CD8-positive, alpha-beta memory T cell (primary cell): ENCODE measurements around the gene EPB41L4B. TPM values are rescaled to one million over a fixed set of nuclear protein-coding genes. Genes with fewer than 3 reads are reported as not detected.
A peak's percentile ranks its signal among the peaks of the same experiment; 100 is the strongest.

Source experiments
- CTCF ChIA-PET: fragments of 350-600 bp; sonication (Branson Sonifier 250); formaldehyde crosslinking; loops from one replicate; lab custom pipeline; 2021; ENCODE audit warnings: antibody characterized with exemption; lab: Charles Lee
- POLR2A ChIA-PET: fragments of 350-600 bp; sonication (Branson Sonifier 250); formaldehyde crosslinking; loops from one replicate; lab custom pipeline; 2021; ENCODE audit warnings: antibody characterized with exemption; lab: Charles Lee
- DNase-seq, 5 donors: peaks; one replicate each; pipeline versions ENCODE4 v3.0.0 to v3.0.0-alpha.2; 2020 to 2022; ENCODE audit warnings: mixed read lengths in 1 of 5
- H3K27ac ChIP-seq: one replicate; pipeline ENCODE4 v1.7.0; 2013; ENCODE audit warnings: low read depth, mild to moderate bottlenecking, low read length, moderate library complexity
- H3K27me3 ChIP-seq: 2 replicates; pipeline ENCODE4 v1.7.0; 2013; ENCODE audit warnings: low read length, mild to moderate bottlenecking; ENCODE audit not compliant: insufficient read depth, poor library complexity, severe bottlenecking
- H3K36me3 ChIP-seq: 2 replicates; pipeline ENCODE4 v1.7.0; 2013; ENCODE audit warnings: mild to moderate bottlenecking, low read length, moderate library complexity; ENCODE audit not compliant: insufficient read depth
- H3K4me1 ChIP-seq: 2 replicates; pipeline ENCODE4 v1.7.0; 2013; ENCODE audit warnings: mild to moderate bottlenecking, low read length, moderate library complexity; ENCODE audit not compliant: insufficient read depth
- H3K4me3 ChIP-seq: 2 replicates; pipeline ENCODE4 v1.7.0; 2013; ENCODE audit warnings: mild to moderate bottlenecking, low read length
- H3K9me3 ChIP-seq: 2 replicates; pipeline ENCODE4 v1.7.0; 2013; ENCODE audit warnings: mild to moderate bottlenecking, low read length
- H3K27ac Mint-ChIP-seq, 8 donors: one replicate each; pipeline ENCODE4 v1.8.0; 2020 to 2021; ENCODE audit warnings: mixed read lengths in 8 of 8, mild to moderate bottlenecking in 6 of 8, inconsistent platforms in 3 of 8, moderate library complexity in 3 of 8
- H3K27me3 Mint-ChIP-seq, 2 donors: one replicate each; pipeline ENCODE4 v1.8.0; 2020 to 2021; ENCODE audit warnings: mixed read lengths in 2 of 2, mild to moderate bottlenecking in 1 of 2, moderate library complexity in 1 of 2
- H3K36me3 Mint-ChIP-seq, 3 donors: one replicate each; pipeline ENCODE4 v1.8.0; 2020 to 2021; ENCODE audit warnings: mixed read lengths in 3 of 3, inconsistent platforms in 1 of 3, mild to moderate bottlenecking in 1 of 3
- H3K4me1 Mint-ChIP-seq, 3 donors: one replicate each; pipeline ENCODE4 v1.8.0; 2020 to 2021; ENCODE audit warnings: mixed read lengths in 3 of 3, inconsistent platforms in 1 of 3, mild to moderate bottlenecking in 1 of 3
- H3K4me3 Mint-ChIP-seq, 7 donors: one replicate each; pipeline ENCODE4 v1.8.0; 2020 to 2021; ENCODE audit warnings: mixed read lengths in 7 of 7, mild to moderate bottlenecking in 6 of 7, moderate library complexity in 4 of 7, inconsistent platforms in 2 of 7
- H3K9me3 Mint-ChIP-seq, 5 donors: one replicate each; pipeline ENCODE4 v1.8.0; 2020 to 2022; ENCODE audit warnings: mixed read lengths in 5 of 5, mild to moderate bottlenecking in 3 of 5, moderate library complexity in 2 of 5, inconsistent platforms in 1 of 5
- polyA plus RNA-seq: library from polyadenylated mRNA; unstranded; fragments of 300-500 nt; fragmentation: Illumina TruSeq; gene quantifications from one replicate; pipeline ENCODE4 v1.2.3, GENCODE V29; 2021
- total RNA-seq, 2 experiments: library from RNA; stranded (reverse); gene quantifications; one replicate each; pipeline ENCODE4 v1.2.3, GENCODE V29; 2021

The EPB41L4B gene
- total and polyA plus RNA-seq, 3 experiments from 2014 or later, result 0.35 to 0.44 TPM; not detected in 1

GRCh38 chr9:109312783-109313182 is 8.1 kb downstream of the EPB41L4B start:
- peaks cover 0 to 6% (median 0%) of the 10 kb centered on the region in 3 donors for H3K4me1 Mint-ChIP-seq
- Histone ChIP-seq H3K4me1 (no peaks in the 10 kb centered on the region), H3K27ac (no peak overlapping the region), H3K27me3 (peaks cover 4% of the 10 kb centered on the region), H3K4me3 (no peak overlapping the region), H3K36me3 (no peaks in the 10 kb centered on the region), H3K9me3 (no peaks in the 10 kb centered on the region)
- peaks cover 40 to 62% of the 10 kb centered on the region in 2 donors for H3K27me3 Mint-ChIP-seq
- no peak for DNase-seq
- no peaks in the 10 kb centered on the region for H3K36me3 Mint-ChIP-seq
- ChIA-PET CTCF (interaction anchor here (0.5 kb wide), 1 partner anchor 9 kb away, joined by 3 read pairs; no protein-coding TSS in a partner anchor), POLR2A (no interaction called here)
- H3K27ac Mint-ChIP-seq, result no peak overlapping the region
- no peaks in the 10 kb centered on the region for H3K9me3 Mint-ChIP-seq
- no peak overlapping the region for H3K4me3 Mint-ChIP-seq

- Mint-ChIP-seq H3K36me3 (no peaks in the 10 kb centered on the region), H3K4me3 (no peak overlapping the region), H3K4me1 (peaks cover 0 to 6% (median 0%) of the 10 kb centered on the region in 3 donors), H3K27ac (no peak overlapping the region), H3K27me3 (peaks cover 32 to 56% of the 10 kb centered on the region in 2 donors), H3K9me3 (no peaks in the 10 kb centered on the region)
- POLR2A ChIA-PET, result no interaction called here
- Histone ChIP-seq H3K4me1 (no peaks in the 10 kb centered on the region), H3K9me3 (no peaks in the 10 kb centered on the region), H3K36me3 (no peaks in the 10 kb centered on the region), H3K4me3 (no peak overlapping the region), H3K27ac (no peak overlapping the region), H3K27me3 (no peaks in the 10 kb centered on the region)
- no peak for DNase-seq
- CTCF ChIA-PET, result no interaction called here
These were observed 9.1 kb downstream of the EPB41L4B start for GRCh38 chr9:109311731-109312130.

- Mint-ChIP-seq H3K27me3 (peaks cover 28 to 53% of the 10 kb centered on the region in 2 donors), H3K4me1 (peaks cover 0 to 6% (median 0%) of the 10 kb centered on the region in 3 donors), H3K9me3 (no peaks in the 10 kb centered on the region), H3K27ac (no peak overlapping the region), H3K4me3 (no peak overlapping the region), H3K36me3 (no peaks in the 10 kb centered on the region)
- H3K27ac ChIP-seq, result no peak overlapping the region
- H3K9me3 ChIP-seq, result no peaks in the 10 kb centered on the region
- no peak for DNase-seq
- H3K36me3 ChIP-seq, result no peaks in the 10 kb centered on the region
- CTCF ChIA-PET, result no interaction called here
- POLR2A ChIA-PET, result no interaction called here
- no peaks in the 10 kb centered on the region for H3K27me3 ChIP-seq
- no peaks in the 10 kb centered on the region for H3K4me1 ChIP-seq
- no peak overlapping the region for H3K4me3 ChIP-seq
These were observed 9.6 kb downstream of the EPB41L4B start for GRCh38 chr9:109311286-109311685.

- Mint-ChIP-seq H3K27ac (no peak overlapping the region), H3K27me3 (peaks cover 22 to 48% of the 10 kb centered on the region in 2 donors), H3K9me3 (no peaks in the 10 kb centered on the region), H3K4me1 (peaks cover 0 to 6% (median 0%) of the 10 kb centered on the region in 3 donors), H3K4me3 (no peak overlapping the region), H3K36me3 (no peaks in the 10 kb centered on the region)
- POLR2A ChIA-PET, result no interaction called here
- CTCF ChIA-PET, result no interaction called here
- DNase-seq, result no peak
- no peak overlapping the region for H3K4me3 ChIP-seq
- H3K9me3 ChIP-seq, result no peaks in the 10 kb centered on the region
- no peaks in the 10 kb centered on the region for H3K36me3 ChIP-seq
- no peaks in the 10 kb centered on the region for H3K27me3 ChIP-seq
- H3K27ac ChIP-seq, result no peak overlapping the region
- H3K4me1 ChIP-seq, result no peaks in the 10 kb centered on the region
These were observed 10.4 kb downstream of the EPB41L4B start for GRCh38 chr9:109310486-109310901.

GRCh38 chr9:109309282-109309681 is 11.6 kb downstream of the EPB41L4B start:
- DNase-seq, result no peak
- no peaks in the 10 kb centered on the region for H3K9me3 Mint-ChIP-seq
- Histone ChIP-seq H3K27me3 (no peaks in the 10 kb centered on the region), H3K27ac (no peak overlapping the region), H3K9me3 (no peaks in the 10 kb centered on the region), H3K36me3 (no peaks in the 10 kb centered on the region), H3K4me1 (no peaks in the 10 kb centered on the region), H3K4me3 (no peak overlapping the region)
- ChIA-PET CTCF (interaction anchor here (1.1 kb wide), 1 partner anchor 21 kb away, joined by 3 read pairs; no protein-coding TSS in a partner anchor), POLR2A (no interaction called here)
- H3K4me1 Mint-ChIP-seq, result peaks cover 0 to 6% (median 0%) of the 10 kb centered on the region in 3 donors
- peaks cover 21 to 41% of the 10 kb centered on the region in 2 donors for H3K27me3 Mint-ChIP-seq
- H3K36me3 Mint-ChIP-seq, result no peaks in the 10 kb centered on the region
- peak overlapping the region in 1 of 8 donors; percentile 9 for H3K27ac Mint-ChIP-seq
- H3K4me3 Mint-ChIP-seq, result no peak overlapping the region

- CTCF ChIA-PET, result no interaction called here
- H3K9me3 ChIP-seq, result no peaks in the 10 kb centered on the region
- no peak overlapping the region for H3K4me3 ChIP-seq
- no peak for DNase-seq
- H3K4me1 Mint-ChIP-seq, result peaks cover 0 to 6% (median 0%) of the 10 kb centered on the region in 3 donors
- H3K27ac Mint-ChIP-seq, result no peak overlapping the region
- H3K9me3 Mint-ChIP-seq, result no peaks in the 10 kb centered on the region
- no peaks in the 10 kb centered on the region for H3K36me3 Mint-ChIP-seq
- POLR2A ChIA-PET, result no interaction called here
- no peak overlapping the region for H3K4me3 Mint-ChIP-seq
- no peaks in the 10 kb centered on the region for H3K4me1 ChIP-seq
- no peaks in the 10 kb centered on the region for H3K27me3 ChIP-seq
- H3K36me3 ChIP-seq, result no peaks in the 10 kb centered on the region
- H3K27me3 Mint-ChIP-seq, result peaks cover 15 to 35% of the 10 kb centered on the region in 2 donors
- H3K27ac ChIP-seq, result no peak overlapping the region
These were observed 13.2 kb downstream of the EPB41L4B start for GRCh38 chr9:109307380-109308240.

- POLR2A ChIA-PET, result no interaction called here
- Histone ChIP-seq H3K4me3 (no peak overlapping the region), H3K27me3 (no peaks in the 10 kb centered on the region), H3K4me1 (no peaks in the 10 kb centered on the region), H3K36me3 (no peaks in the 10 kb centered on the region), H3K27ac (no peak overlapping the region), H3K9me3 (no peaks in the 10 kb centered on the region)
- no peaks in the 10 kb centered on the region for H3K36me3 Mint-ChIP-seq
- H3K27me3 Mint-ChIP-seq, result peaks cover 12 to 41% of the 10 kb centered on the region in 2 donors
- no peak overlapping the region for H3K4me3 Mint-ChIP-seq
- H3K9me3 Mint-ChIP-seq, result peaks cover 0 to 1% (median 0%) of the 10 kb centered on the region in 5 donors
- no peak for DNase-seq
- no peaks in the 10 kb centered on the region for H3K4me1 Mint-ChIP-seq
- CTCF ChIA-PET, result no interaction called here
- H3K27ac Mint-ChIP-seq, result no peak overlapping the region
These were observed 15.1 kb downstream of the EPB41L4B start for GRCh38 chr9:109305801-109306200.

- H3K27me3 ChIP-seq, result peaks cover 6% of the 10 kb centered on the region
- Mint-ChIP-seq H3K4me3 (no peak overlapping the region), H3K27ac (no peak overlapping the region), H3K4me1 (no peaks in the 10 kb centered on the region), H3K27me3 (peaks cover 11 to 41% of the 10 kb centered on the region in 2 donors), H3K36me3 (no peaks in the 10 kb centered on the region), H3K9me3 (peaks cover 0 to 3% (median 0%) of the 10 kb centered on the region in 5 donors)
- no peak overlapping the region for H3K4me3 ChIP-seq
- ChIA-PET CTCF (no interaction called here), POLR2A (no interaction called here)
- no peaks in the 10 kb centered on the region for H3K9me3 ChIP-seq
- H3K36me3 ChIP-seq, result no peaks in the 10 kb centered on the region
- no peak overlapping the region for H3K27ac ChIP-seq
- DNase-seq, result no peak
- H3K4me1 ChIP-seq, result no peaks in the 10 kb centered on the region
These were observed 16.5 kb downstream of the EPB41L4B start for GRCh38 chr9:109304347-109304746.
